GM21447 (cell line): ENCODE measurements around the gene ZBBX.
"Not testable (repeated sequence)": the region's sequence is repeated elsewhere in the genome, so short reads cannot be mapped to it uniquely, and the experiment has no call there.

Experiments used
- ATAC-seq: cut with Tn5 transposase; IDR thresholded peaks from one replicate; pipeline ENCODE4 v1.9.1; 2021; ENCODE audit not compliant: unreplicated experiment

The ZBBX gene, protein sequence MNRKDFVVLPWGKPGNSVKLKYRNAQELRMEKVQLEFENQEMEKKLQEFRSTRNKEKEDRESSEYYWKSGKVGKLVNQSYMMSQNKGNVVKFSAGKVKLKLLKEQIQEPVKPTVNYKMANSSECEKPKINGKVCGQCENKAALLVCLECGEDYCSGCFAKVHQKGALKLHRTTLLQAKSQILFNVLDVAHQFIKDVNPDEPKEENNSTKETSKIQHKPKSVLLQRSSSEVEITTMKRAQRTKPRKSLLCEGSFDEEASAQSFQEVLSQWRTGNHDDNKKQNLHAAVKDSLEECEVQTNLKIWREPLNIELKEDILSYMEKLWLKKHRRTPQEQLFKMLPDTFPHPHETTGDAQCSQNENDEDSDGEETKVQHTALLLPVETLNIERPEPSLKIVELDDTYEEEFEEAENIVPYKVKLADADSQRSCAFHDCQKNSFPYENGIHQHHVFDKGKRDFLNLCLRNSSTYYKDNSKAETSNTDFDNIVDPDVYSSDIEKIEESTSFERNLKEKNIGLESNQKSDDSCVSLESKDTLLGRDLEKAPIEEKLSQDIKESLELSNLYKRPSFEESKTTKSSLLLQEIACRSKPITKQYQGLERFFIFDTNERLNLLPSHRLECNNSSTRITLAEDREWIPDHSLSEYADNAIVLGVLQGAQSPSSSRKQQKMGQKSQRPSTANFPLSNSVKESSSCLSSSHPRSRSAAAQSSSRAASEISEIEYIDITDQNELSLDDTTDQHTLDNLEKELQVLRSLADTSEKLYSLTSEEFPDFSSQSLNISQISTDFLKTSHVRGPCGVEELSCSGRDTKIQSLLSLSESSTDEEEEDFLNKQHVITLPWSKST

DNA sequence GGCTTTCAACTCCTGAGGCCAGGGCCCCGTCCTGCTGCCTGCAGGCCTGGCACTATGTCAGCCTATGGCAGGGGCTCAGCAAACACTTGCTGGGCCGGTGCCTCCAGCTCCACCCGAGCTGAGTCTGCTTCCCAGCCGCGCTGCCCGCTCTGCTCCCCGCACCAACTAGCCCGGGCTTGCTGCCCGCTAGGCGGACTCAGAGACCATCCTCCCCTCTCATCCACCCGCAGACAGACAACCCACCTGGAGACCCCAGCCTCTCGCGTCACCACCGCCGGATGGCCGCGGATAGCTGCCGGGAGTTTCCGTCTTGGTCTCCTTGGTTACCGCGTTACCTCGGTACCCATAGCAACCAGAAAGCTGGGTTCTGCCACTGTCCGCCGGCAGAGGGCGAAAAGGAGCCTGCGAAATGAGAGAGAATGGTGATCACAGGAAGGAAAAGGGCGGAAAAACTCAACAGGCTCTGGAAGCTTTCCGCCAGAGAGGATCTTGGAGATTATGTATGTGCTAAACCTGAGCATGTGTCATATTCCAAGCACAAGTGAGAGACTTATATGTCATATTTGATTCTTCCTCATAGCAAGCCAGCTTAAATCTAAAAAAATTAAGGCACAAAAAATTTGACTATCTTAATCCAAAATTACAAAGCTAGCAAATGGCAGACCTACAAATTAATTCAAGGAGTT lies at the start of gene ZBBX:
Gene ZBBX (minus strand): TSS at position 294 of the 686 bp plus-strand sequence. CDS start 7,396 bp downstream, outside the sequence.
- peak; percentile 100 for ATAC-seq

DNA sequence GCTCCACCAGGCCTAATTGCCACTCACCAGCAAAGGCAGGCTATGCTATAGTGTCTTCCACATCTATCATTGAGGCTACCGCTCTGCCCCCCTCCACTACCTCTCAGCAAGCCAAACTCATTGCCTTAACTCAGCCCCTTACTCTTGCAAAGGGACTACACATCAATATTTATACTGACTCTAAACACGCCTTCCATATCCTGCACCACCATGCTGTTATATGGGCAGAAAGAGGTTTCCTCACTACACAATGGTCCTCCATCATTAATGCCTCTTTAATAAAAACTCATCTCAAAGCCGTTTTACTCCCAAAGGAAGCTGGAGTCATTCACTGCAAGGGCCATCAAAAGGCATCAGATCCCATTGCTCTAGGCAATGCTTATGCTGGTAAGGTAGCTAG lies 46.9 kb upstream of the ZBBX start:
- not testable (repeated sequence) for ATAC-seq

DNA sequence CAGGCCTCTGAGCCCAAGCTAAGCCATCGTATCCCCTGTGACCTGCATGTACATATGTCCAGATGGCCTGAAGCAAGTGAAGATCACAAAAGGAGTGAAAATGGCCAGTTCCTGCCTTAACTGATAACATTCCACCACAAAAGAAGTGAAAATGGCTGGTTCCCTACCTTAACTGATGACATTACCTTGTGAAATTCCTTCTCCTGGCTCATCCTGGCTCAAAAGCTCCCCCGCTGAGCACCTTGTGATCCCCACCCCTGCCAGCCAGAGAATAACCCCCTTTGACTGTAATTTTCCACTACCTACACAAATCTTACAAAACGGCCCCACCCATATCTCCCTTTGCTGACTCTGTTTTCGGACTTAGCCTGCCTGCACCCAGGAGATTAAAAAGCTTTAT lies 42.3 kb upstream of the ZBBX start:
- ATAC-seq: not testable (repeated sequence)

DNA sequence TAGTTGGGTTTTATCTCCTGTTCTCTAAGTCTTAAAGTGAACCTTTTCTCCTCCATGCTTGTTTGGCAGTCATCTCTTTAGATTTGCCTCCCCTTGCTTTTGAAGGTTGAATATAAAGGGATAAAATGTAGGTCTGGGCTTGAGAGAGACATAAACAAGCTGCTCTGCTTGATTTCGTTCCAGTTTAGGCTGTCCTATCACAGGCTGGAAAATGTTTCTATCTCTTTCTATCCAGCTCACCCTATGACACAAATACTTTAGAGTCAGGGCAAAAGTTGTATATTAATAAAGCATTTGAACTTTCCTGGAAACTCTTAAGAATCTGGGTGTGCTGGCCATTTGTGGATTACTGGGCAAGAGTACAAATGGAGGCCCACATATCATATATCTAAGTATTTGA lies 29.5 kb upstream of the ZBBX start:
- ATAC-seq: no peak

DNA sequence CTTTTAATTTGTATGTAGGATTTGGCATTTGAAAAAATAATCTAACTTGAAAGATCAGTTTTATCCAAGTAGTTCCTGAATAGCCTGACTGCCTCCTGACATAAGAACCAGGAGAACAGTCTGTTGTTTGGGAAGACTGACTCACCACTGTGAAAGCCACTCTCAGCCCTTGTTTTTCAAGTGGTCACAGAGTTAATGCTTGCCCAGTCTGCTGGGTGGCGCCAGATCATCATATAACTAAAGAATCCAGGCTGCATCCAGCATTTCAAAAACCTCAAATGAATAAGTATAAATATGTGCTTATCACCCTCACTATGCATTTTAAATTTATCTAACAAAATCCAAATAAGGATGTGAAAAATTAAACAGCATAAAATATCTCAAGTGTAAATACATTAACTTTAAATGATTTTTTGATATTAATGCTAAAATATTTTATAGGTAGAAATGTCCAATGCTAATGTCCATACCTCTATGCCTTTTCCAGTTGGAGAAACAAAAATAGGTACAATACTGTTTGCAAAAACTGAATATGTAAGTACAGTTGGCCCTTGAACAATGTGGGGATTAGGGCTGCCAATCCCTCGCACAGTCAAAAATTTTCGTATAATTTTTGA lies 26.9 kb upstream of the ZBBX start:
- no peak for ATAC-seq

DNA sequence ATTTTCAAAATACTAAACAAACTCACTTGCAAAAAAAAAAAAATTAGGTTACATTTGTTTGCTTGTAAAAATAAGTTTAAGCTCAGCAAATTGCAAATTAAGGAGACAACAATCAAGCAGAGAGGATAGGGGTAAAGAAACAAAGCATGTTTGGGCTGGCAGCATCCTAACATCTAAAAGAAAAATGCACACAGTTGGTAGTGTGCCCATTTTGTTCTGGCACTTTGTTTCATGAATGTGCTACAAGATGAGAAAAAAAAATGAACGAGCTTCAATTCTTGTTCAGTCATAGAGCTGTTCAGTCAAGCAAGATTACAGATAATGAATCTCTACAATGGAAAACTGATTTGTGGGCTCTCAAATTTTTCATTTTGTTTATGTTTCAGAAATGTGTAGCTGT lies 17.7 kb upstream of the ZBBX start:
- no peak for ATAC-seq

DNA sequence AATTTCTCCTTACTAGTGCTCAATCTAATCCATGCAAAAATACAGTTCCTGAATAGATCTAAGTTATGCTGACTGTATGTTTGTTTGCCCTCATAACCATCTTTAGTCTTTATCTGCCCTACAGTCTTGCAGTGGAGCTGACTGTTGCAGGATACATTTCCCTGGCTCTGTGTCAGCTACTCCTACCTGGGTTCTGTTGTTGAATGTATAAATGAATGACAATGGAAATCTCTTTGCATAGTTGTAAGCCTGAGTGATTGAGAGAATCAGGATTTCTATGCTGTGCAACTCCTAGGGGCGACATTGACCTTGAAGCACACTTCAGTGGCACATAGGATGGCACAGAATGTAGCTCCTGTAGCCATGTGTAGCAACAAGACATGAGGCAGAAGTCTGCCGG lies 16.0 kb upstream of the ZBBX start:
- ATAC-seq: no peak

DNA sequence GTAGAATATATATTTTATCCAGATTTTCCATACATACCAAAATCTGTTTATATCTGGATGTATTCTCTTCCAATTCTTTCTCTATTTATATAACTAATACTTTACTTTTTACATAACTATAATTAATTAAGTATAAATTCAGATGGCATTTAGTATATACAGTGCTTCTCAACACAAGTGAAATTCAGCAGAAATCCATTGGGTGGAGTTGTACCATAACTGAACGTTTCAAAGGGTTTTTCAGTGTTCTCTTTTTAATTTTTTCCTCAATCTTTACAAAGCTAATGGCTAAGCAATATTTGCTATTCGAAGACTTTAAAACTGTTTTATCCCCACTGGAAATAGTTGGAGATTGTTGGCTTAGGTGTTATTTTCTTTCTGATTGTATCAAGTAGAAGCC lies 13.9 kb upstream of the ZBBX start:
- no peak for ATAC-seq

DNA sequence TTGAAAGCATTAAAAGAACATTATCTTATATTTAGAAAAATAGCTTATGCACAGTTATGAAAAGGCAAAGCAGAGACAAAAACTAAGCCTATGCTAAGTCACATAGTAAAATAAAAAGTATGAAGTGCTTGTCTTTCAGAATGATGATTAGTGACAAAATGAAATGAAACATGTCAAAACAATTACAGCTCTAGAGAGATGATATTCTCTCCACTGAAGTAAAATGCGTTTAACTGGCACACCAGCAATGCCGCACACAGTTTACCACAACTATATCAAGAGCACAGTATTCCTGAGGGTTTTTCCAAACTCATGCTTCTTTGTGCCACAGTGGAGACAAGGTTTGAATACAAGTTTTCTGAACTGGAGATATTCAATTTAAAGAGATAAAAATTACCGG lies 2.1 kb upstream of the ZBBX start:
- ATAC-seq: no peak

DNA sequence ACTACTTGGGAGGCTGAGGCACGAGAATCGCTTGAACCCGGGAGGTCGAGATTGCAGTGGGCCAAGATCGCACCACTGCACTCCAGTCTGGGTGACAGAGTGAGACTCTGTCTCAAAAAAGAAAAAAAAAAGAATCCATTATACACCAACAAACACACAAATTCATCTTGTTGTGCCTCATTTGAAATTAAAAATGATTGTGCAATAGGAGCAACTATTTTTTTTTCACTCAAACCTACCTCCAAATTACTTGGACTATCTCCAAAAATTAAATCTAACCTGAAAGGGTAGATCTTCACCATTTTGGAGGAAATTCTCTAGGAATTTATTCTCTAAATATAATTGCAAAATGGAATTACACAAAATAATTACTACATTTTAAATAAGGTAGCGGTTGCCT lies 4.6 kb downstream of the ZBBX start:
- ATAC-seq: no peak

DNA sequence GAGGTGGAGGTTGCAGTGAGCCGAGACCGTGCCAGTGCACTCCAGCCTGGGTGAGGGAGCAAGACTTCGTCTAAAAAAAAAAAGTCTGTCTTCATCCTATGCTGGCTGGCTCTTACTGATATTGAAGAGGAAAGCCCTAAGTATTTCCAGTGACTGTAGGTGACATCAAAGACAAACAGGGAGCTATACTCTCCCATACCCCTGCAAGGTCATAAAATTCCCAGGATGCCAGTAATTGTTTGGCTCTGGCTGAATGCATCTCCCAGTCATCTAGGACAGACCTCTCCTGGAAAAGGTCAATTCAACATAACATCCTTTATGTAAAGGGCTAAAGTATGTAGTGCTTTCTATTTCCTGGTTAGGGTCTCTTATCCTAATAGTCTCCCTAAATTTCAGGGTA lies 8.0 kb downstream of the ZBBX start:
- ATAC-seq: no peak

DNA sequence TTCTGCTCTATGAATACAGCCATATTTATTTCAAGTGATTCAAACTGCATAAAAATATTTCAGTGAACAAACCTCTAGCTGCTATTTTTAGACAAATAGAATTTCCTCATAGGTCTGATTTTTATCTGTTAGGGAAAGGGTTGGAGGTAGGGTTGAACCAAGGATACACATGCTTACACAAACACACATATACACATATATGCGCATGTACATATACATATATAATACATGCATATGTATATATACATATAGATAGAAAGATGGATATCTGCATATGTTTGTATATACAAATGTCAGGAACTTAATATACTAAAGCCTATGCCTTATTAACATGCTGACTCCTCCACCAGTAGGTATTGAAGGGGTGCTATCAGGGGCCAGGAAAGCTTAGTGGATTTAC lies 18.1 kb downstream of the ZBBX start:
- ATAC-seq: no peak

DNA sequence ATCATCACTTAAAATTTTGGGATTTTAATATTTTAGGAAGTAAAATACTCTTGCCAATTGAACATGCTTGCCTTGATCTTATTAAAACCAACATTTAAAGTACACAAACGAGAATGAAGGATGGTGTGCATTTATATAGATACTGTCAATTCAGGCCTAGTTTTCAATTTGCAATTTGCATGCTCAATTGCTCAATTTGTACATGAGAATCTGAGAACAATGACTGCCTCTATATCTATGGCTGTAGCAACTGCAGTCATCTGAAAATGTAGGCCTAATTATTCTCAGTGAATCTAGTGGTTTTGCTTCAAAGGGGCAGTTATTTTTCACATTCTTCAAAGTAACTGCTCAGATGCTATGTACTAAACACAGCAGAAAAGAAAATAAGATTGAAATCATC lies 18.8 kb downstream of the ZBBX start:
- no peak for ATAC-seq

DNA sequence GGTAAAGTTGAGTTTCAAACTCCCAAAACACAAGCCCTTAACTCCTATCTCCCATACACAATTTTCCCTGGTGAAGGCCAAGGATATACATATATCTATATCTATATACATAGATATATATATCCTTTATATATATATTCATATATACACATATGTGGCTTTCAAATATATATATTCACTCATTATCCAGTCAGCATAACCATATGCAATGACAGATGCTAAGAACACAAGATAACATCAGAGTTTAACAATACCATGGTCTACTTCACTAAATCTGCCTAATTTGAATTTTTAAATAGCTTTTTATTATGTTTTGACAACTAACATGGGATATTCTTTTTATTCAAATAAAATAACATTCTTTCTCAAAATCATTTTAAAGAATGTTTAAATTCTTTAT lies 24.7 kb downstream of the ZBBX start:
- ATAC-seq: no peak

DNA sequence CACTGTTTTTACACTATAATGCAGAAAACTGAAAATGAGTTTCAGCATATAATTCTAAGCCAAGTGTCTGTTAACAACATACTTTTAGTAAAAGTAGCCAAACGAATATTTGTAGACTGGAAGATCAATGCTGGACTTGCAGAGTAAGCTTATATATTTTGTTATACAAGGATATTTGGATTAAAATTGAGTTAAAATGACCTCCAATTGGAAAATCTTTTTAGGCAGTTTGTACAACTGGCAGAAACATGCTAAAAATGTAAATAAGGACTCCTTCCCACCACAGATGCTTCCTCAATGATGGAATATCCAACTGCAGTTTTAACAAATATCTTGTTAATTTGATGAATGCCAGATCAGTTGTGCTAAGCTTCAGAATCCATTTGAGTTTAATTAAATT lies 25.3 kb downstream of the ZBBX start:
- ATAC-seq: no peak

DNA sequence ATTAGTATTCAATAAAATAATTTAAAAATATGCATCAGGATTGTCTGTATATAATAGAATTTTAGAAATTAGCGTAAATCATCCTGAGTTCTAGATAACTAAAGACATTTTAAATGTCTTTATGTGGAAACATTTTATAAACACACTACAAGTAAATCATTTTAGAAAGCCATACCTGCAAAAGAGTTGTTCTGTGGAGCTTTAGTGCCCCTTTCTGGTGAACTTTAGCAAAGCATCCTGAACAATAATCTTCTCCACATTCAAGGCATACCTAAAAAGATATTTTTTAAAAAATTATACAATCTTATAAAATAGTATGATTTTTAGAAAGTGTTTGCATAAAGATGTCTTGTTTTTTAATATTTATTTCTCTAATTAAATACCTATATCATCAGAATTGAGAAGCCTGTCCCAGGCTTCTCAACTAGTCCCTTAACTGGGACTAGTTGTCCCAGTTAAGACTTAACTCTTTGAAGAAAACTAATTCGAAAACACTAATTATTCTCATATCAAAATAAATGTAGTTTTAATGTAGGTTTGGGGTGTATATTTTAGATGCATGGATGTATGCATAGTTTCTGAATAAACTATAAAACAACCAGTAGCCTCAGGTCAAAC lies 29.7 kb downstream of the ZBBX start:
- no peak for ATAC-seq

DNA sequence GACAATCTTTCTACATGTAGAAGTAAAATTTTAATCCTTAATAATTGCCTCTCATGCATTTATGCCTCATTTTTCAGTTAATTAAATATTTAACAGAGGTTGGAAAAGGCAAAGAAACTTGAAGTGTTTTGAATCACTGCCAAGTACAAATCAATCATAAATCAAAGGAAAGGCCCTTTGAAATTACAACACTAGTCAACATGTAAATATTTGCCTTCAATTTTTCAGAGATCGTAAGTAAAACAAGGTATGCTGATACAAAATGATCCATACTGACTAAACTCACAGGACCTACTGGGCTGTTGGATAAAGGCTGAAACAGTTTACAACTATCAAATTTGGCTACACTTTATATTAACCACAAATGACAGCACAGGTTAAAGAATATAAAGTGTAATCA lies 33.9 kb downstream of the ZBBX start:
- ATAC-seq: no peak

DNA sequence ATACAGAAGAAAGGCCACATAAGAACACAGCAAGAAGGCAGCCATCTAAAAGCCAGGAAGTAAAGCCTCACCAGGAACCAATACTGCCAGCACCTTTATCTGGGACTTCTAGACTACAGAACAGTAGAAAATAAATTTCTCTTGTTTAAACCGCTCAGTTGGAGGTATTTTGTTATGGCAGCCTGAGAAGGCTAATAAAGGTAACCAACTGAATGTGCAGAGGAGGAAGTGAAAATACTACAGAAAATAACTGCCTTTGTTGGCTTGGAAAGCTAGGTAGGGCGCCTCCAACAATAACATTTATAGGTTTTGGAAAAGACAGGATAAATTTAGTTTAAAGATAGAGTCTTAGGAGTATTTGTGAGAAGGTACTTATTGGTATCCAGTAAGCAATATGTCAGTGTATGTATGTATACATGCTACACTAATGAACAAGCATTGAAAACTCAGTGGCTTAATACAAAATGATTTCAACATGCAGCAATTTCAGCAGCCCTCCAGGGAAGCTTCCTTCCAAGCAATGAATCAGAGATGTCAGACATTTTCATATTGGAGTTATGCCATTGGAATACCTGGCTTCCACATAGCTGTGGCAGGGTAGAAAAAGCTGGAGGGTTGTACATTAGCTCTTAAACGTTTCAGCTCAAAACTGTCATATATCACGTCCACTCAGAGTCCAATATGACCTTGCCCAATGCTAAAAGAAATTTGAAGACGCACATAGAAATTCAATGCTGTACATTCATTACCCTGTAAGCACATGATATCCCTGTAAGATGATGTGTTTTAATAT lies 48.9 kb downstream of the ZBBX start:
- no peak for ATAC-seq

DNA sequence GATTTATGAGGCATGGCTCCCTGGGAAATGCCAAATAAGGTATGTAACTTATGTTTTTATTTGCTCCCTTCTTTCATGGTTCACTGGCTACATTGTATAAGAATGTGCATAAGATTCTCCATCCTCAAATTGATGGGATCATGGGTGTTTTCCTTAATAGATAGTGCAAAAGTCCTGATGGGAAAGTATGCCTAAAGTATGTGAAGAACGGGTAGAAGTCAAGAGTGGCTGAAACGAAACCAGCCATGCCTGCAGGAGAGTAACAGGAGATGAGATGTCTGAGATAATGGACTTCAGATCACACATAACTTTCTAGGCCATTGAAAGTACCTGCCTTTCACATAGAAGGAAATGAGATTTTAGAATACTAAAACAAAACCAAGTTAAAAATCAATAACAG lies 56.5 kb downstream of the ZBBX start:
- ATAC-seq: no peak

DNA sequence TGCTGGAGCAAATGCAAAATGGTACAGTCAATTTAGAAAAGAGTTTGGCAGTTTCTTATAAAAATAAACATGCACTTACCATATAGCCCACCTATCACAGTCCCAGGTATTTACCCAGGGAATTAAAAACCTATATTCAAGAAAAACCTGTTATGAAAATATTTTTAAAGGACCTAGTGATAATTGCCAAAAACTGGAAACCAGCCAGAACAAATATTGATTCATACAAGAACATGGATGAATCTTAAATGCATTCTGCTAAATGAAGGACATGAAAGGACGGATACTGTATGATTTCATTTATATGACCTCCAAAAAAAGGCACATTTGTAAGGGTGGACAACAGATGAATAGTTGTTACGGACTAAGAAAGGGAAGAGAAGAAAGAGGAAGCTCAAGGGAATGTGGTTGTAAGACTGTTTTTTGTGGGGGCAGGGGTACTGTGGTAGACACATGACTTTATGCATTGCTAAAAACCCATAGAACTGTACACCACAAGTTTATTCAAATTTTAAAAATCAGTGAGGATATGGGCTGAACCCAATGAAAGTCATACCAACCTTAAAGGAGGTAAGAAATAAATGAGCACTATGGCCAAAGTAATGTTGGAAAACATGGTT lies 61.0 kb downstream of the ZBBX start:
- no peak for ATAC-seq
